Stimulated activated CD8-positive, alpha-beta memory T cell treated with anti-CD3 and anti-CD28 coated beads, Interleukin-12 subunit alpha, Interleukin-12 subunit beta, amount 100 ng/mL, for 1 hour (primary cell): ENCODE measurements around the gene C11orf71.
A peak's percentile ranks its signal among the peaks of the same experiment; 100 is the strongest.

Experiments used
- DNase-seq: peaks from one replicate; pipeline ENCODE4 v3.0.0-alpha.2; 2020; ENCODE audit warnings: low read depth

Gene C11orf71

GRCh38 chr11:114400216-114400914, at the start of gene C11orf71, which contains the start of gene RBM7:
TSS of gene C11orf71 (minus strand) at chr11:114400511. CDS start at chr11:114400331, 180 bp downstream.
TSS of gene RBM7 (plus strand) at chr11:114400666. CDS start at chr11:114400672, 6 bp downstream.
- peak; percentile 98 for DNase-seq

GRCh38 chr11:114449845-114450244, 49.5 kb upstream of the C11orf71 start:
- DNase-seq, result no peak

DNA sequence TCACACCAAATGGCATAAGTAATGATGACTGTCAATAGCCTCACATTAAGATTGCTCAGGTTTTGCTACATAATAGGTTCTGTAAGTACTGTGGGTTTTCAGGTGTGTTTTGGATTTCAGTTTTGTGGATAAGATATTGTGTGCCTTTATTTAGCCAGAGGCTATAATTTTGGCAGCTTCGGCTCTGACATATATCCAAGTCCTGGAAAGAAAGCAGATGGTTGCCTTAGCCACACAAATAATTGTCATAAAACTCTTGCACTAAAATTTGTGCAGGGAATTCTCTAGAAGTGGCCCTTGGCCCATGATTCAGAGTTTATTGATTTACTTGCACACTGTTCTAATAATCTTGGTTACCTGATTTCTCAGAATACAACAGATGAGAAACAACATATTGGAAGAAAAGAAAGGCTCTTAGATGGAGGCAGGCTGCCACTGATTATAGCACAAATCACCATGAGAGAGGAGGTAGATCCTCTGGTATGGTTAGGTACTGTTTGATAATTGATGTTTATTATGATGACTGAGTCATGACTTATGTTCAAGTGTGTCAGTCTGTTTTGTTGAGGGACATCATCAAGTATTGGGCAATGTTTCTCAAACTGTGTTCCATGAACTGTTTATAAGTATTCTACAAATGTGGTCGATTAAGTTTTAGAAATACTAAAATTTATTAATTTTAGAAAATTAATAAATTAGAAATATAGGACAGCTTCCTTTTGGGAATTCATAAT, 48.6 kb upstream of the C11orf71 start:
- DNase-seq, result no peak

- DNase-seq, result no peak
These were observed 47.6 kb upstream of the C11orf71 start for GRCh38 chr11:114447892-114448291.

DNA sequence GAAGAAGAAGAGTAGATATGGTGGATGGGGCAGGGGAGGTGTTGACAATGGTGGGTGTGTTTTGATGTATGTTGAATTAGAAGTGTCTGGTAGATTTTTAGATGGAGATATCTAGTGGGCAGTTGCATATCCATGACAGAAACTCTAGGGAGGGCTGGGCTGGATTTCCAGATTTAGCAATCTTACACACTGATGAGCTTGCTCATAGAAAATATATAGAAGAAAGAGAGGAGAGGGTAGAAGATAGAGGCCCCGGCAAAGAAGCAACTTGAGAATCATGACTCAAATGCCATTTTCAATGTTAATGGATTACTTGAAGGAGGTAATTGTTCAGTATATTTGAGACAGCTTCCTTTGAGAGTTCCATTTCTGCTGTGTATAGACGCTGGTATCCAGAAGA, 47.1 kb upstream of the C11orf71 start:
- DNase-seq, result no peak

GRCh38 chr11:114442536-114442935, 42.2 kb upstream of the C11orf71 start:
- no peak for DNase-seq

- no peak for DNase-seq
These were observed 41.6 kb upstream of the C11orf71 start for GRCh38 chr11:114441921-114442320.

GRCh38 chr11:114440971-114441763, 40.9 kb upstream of the C11orf71 start:
- no peak for DNase-seq

- no peak for DNase-seq
These were observed 40.0 kb upstream of the C11orf71 start for GRCh38 chr11:114440121-114440860.

GRCh38 chr11:114439229-114440120, 39.2 kb upstream of the C11orf71 start, which contains the start of gene REXO2:
TSS of gene REXO2 (plus strand) at chr11:114439467. CDS start at chr11:114439529, 62 bp downstream.
- DNase-seq, result peak; percentile 93

DNA sequence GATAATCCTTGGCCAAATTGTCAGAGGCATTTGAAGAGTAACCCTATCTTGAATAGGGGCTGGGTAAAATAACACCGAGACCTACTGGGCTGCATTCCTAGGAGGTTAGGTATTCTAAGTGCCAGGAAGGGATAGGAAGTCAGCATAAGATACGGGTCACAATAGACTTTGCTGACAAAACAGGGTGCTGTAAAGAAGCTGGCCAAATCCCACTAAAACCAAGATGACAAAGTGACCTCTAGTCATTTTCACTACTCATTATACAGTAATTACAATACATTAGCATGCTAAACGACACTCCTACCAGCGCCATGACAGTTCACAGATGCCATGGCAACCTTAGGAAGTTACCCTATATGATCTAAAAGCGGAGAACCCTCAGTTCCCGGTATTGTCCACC, 38.0 kb upstream of the C11orf71 start:
- no peak for DNase-seq

GRCh38 chr11:114433376-114433775, 33.1 kb upstream of the C11orf71 start:
- no peak for DNase-seq

- no peak for DNase-seq
These were observed 32.6 kb upstream of the C11orf71 start for GRCh38 chr11:114432893-114433292.

- DNase-seq, result no peak
These were observed 30.0 kb upstream of the C11orf71 start for GRCh38 chr11:114430290-114430689.

DNA sequence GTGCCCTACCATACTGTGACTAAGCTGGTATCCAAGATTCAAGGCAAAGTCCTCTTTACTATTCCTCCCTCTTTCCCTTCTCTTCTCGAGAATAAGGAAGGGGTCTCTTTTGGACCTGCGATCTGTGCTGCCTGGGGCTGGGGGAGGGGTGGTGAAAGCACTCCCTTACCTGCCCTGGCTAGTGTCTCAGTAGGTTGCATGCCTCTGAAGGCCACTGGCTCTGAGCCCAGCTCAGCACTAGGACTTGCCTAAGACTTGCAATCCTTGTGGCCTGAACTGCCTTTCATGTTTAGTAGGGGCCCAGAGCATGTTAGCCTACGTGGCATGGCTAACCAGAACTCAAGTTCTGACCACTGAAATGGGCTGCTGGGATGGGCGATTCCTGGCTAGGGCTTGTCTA, 26.0 kb upstream of the C11orf71 start:
- no peak for DNase-seq

DNA sequence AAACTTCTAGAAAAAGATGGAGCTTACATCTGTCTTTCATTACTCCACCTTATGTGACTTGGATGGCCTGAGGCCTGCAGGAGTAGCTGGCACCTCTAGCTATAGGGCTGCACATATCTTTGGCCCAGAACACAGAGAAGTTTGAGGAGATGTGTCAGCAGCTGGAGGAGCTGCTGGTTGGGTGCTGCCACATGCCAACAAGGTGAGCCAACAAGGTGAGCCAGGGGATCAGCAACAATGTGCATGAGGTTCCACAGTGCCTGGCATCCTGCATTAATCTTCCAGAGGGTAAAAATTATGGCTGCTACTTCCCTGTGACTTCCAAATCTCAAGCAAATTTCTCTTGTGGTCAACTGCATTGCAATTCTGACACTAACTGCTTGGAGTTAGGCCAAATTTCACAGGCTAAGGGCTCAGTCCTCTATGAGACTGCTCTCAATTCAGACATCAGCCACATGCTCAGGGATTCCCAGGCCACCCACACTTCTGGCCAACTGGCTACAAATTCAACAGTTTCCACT, 16.2 kb upstream of the C11orf71 start:
- no peak for DNase-seq

DNA sequence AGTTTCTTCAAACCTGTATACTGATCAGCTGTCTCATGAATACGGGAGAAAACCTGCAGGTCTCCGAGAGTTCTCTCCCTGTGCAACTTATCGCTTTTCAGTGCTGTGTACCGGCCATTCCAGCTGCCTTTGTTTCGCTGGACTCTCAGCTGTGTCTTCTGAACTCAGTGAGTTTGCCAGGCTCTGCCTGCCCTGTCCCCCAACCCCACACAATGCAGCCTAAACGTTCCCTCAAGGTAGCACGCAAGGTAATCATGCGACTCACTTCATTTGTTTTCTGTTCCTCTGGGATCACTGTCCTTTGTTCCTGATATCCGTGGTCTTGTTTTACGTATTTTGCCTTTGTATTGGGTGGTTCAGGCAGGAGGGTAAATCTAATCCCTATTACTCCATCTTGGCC, 13.6 kb upstream of the C11orf71 start:
- DNase-seq, result no peak

DNA sequence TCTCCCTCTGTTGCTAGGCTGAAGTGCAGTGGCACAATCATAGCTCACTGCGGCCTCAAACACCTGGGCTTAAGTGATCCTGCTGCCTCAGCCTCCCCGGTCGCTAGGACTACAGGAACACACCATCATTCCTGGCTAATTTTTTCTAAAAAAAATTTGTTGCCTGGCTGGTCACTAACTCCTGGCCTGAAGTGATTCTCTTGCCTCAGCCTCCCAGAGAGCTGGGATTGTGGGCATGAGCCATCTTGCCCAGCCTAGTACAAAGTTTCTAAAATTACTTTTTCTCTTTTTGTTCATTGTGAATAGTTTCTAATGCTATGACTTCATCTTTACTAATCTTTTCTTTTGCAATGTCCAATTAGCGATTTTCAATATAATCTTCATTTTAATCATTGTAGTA, 12.6 kb upstream of the C11orf71 start:
- DNase-seq, result no peak

- no peak for DNase-seq
These were observed 1.0 kb upstream of the C11orf71 start for GRCh38 chr11:114401311-114401710.

DNA sequence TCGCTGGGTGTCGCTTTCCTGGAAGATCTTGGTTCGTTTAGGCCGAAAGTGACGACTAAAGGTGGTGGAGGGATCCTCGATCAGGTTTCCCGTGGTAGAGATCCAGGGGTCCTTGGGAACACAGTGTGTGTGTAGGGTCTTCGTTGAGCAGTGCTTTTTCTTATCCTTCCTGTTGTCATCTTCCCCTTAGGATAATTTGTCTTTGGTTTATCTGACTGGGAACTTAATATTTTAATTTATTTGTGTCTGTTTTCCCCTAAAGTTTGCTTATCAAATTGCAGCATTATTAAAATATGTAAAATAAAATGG, 558 bp upstream of the C11orf71 start:
- no peak for DNase-seq
